Measurements from ENCODE around the gene FSTL4.

GRCh38 chr5:133222521-133222920, 389.8 kb downstream of the FSTL4 start:
- TF ChIP-seq, protein P1, sequence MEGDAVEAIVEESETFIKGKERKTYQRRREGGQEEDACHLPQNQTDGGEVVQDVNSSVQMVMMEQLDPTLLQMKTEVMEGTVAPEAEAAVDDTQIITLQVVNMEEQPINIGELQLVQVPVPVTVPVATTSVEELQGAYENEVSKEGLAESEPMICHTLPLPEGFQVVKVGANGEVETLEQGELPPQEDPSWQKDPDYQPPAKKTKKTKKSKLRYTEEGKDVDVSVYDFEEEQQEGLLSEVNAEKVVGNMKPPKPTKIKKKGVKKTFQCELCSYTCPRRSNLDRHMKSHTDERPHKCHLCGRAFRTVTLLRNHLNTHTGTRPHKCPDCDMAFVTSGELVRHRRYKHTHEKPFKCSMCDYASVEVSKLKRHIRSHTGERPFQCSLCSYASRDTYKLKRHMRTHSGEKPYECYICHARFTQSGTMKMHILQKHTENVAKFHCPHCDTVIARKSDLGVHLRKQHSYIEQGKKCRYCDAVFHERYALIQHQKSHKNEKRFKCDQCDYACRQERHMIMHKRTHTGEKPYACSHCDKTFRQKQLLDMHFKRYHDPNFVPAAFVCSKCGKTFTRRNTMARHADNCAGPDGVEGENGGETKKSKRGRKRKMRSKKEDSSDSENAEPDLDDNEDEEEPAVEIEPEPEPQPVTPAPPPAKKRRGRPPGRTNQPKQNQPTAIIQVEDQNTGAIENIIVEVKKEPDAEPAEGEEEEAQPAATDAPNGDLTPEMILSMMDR (IDR thresholded peaks at IDR 0.05; ENCODE audit: borderline replicate concordance, extremely low read depth, low read length, poor library complexity, severe bottlenecking), result no peak
- TF ChIP-seq EZH2 (IDR thresholded peaks at IDR 0.05; ENCODE audit: borderline replicate concordance, low read depth, low read length, severe bottlenecking), result no peak
